ENCODE results near the gene ARHGEF10L.

The ARHGEF10L gene

DNA sequence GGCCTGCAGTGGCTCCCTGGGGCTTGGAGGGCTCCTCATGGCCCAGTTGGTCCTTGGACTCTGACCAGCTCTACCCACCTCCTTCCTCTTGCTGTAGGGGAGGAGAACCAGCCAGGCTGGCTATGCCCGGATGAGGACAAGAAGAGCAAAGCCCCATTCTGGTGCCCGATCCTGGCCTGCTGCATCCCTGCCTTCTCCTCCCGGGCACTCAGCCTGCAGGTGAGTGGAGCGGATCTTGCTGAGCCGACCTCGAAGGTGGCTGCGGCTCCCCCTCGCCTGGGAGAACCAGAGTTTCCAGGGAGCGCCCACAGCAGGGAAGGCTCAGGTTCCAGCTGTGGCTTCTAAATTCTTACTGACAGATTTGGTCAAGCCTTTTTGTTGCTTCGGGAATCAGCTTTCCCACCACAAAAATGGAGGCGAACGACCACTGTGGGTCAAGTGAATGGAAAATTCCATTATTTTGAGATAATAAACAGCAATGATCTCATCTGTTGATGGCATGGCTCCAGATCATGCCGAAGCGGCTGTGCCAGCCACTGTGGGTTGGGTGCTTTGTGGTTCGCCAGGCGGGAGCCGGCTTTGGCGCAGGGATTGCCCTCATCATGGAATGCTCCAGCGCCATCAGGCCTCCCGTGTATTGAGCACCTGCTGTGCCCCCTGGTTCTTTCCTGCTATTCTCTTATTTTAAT lies 109.1 kb downstream of the ARHGEF10L start:
- no peaks in the 10 kb centered on the region for H3K9me3 ChIP-seq (ENCODE audit: control insufficient read depth, insufficient read depth, low read depth, low read length)
- POLR2A ChIA-PET: no interaction called here
- TF ChIP-seq SALL2 (tag by site-specific recombination; IDR thresholded peaks at IDR 0.05; ENCODE audit: borderline replicate concordance): no peak
- no peak for TF ChIP-seq ZNF629 (tag by site-specific recombination; IDR thresholded peaks at IDR 0.05)
- TF ChIP-seq KLF1 (tag by site-specific recombination; IDR thresholded peaks at IDR 0.05): no peak
- no peak for TF ChIP-seq ZNF571 (tag by site-specific recombination; IDR thresholded peaks at IDR 0.05)
- TF ChIP-seq, protein P1, sequence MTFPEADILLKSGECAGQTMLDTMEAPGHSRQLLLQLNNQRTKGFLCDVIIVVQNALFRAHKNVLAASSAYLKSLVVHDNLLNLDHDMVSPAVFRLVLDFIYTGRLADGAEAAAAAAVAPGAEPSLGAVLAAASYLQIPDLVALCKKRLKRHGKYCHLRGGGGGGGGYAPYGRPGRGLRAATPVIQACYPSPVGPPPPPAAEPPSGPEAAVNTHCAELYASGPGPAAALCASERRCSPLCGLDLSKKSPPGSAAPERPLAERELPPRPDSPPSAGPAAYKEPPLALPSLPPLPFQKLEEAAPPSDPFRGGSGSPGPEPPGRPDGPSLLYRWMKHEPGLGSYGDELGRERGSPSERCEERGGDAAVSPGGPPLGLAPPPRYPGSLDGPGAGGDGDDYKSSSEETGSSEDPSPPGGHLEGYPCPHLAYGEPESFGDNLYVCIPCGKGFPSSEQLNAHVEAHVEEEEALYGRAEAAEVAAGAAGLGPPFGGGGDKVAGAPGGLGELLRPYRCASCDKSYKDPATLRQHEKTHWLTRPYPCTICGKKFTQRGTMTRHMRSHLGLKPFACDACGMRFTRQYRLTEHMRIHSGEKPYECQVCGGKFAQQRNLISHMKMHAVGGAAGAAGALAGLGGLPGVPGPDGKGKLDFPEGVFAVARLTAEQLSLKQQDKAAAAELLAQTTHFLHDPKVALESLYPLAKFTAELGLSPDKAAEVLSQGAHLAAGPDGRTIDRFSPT (tag by site-specific recombination; IDR thresholded peaks at IDR 0.05): no peak
- TF ChIP-seq ZNF16 (tag by site-specific recombination; IDR thresholded peaks at IDR 0.05; ENCODE audit: low read depth): no peak
- no peak for TF ChIP-seq ZNF558 (tag by site-specific recombination; IDR thresholded peaks at IDR 0.05)
- TF ChIP-seq ZNF311 (tag by site-specific recombination; IDR thresholded peaks at IDR 0.05; ENCODE audit: borderline replicate concordance): no peak
- TF ChIP-seq GLI4 (tag by site-specific recombination; IDR thresholded peaks at IDR 0.05): no peak
- H3K4me1 ChIP-seq (ENCODE audit: control insufficient read depth, insufficient read depth, low read length): no peaks in the 10 kb centered on the region
- CTCF ChIA-PET: interaction anchor here (0.6 to 1.9 kb wide), 5 partner anchors 13 to 590 kb away, joined by 3 to 7 read pairs (median 3); no protein-coding TSS in a partner anchor
- H3K4me3 ChIP-seq (ENCODE audit: low read depth, low read length): no peak overlapping the region
- H3K27ac ChIP-seq (ENCODE audit: extremely low read depth, low read depth, low read length): no peak overlapping the region
- no peaks in the 10 kb centered on the region for H3K36me3 ChIP-seq (ENCODE audit: control insufficient read depth in 2 of 2, insufficient read depth in 1 of 2, low read length in 2 of 2)

DNA sequence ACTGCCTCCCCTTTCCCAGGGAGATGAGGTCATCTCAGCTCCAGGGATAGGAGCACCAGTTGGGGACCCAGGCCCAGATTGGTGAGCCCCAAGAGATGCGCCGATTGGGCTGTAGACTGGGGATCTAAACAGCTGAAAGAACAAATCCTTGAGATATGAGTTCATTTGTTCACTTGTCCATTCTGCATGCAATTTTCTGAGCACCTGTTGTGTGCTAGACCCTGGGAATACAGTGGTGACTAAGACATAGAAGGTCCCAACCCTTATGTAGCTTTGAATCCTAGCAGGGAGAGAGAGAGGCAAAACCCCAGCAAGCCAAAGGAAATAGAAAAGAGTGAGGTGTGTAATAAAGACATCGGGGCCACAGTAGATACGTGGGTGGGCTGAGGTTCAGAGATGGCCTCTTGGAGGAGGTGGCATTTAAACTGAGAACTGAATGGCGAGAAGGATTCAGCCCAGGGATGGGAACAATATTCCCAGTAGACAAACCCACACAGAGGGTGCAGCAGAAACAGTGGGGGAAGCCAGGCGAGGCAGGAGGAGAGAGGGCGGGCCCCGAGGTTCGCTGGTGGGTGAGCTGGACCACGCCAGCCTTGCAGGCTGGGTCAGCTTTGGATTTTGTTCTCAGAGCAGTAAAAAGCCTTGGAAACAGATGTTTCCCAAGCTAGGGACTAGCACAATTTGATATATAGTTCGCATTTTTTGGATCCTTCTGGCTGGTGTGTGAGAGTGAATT lies 110.0 kb downstream of the ARHGEF10L start:
- H3K4me3 ChIP-seq (ENCODE audit: low read depth, low read length): no peak overlapping the region
- no peaks in the 10 kb centered on the region for H3K4me1 ChIP-seq (ENCODE audit: control insufficient read depth, insufficient read depth, low read length)
- H3K36me3 ChIP-seq (ENCODE audit: control insufficient read depth in 2 of 2, insufficient read depth in 1 of 2, low read length in 2 of 2): no peaks in the 10 kb centered on the region
- H3K27ac ChIP-seq (ENCODE audit: extremely low read depth, low read depth, low read length): no peak overlapping the region
- TF ChIP-seq KLF9 (tag by site-specific recombination; IDR thresholded peaks at IDR 0.05; ENCODE audit: low read depth) (no peak), SCRT2 (tag by site-specific recombination; IDR thresholded peaks at IDR 0.05) (peak; percentile 63), ZFHX2 (tag by site-specific recombination; conservative IDR thresholded peaks at IDR 0.05) (peak; percentile 56), ZBTB20 (tag by site-specific recombination; IDR thresholded peaks at IDR 0.05) (no peak), EGR2 (tag by site-specific recombination; IDR thresholded peaks at IDR 0.05; ENCODE audit: low read depth) (peak; percentile 62)
- ChIA-PET CTCF (interaction anchor here (0.6 to 1.9 kb wide), 6 partner anchors 12 to 260 kb away, joined by 3 to 7 read pairs (median 3); no protein-coding TSS in a partner anchor), POLR2A (no interaction called here)
- no peaks in the 10 kb centered on the region for H3K9me3 ChIP-seq (ENCODE audit: control insufficient read depth, insufficient read depth, low read depth, low read length)

GRCh38 chr1:17653276-17653675 lies 113.8 kb downstream of the ARHGEF10L start:
- Histone ChIP-seq H3K36me3 (ENCODE audit: control insufficient read depth in 2 of 2, insufficient read depth in 1 of 2, low read length in 2 of 2) (peaks cover 0 to 19% of the 10 kb centered on the region in 2 experiments; a peak in 1 of 3 replicates), H3K4me3 (ENCODE audit: low read depth, low read length) (no peak overlapping the region), H3K27ac (ENCODE audit: extremely low read depth, low read depth, low read length) (no peak overlapping the region), H3K9me3 (ENCODE audit: control insufficient read depth, insufficient read depth, low read depth, low read length) (no peaks in the 10 kb centered on the region), H3K4me1 (ENCODE audit: control insufficient read depth, insufficient read depth, low read length) (no peaks in the 10 kb centered on the region)
- POLR2A ChIA-PET: no interaction called here
- CTCF ChIA-PET: interaction anchor here (0.7 to 2.7 kb wide), 11 partner anchors 8 to 857 kb away, joined by 3 to 7 read pairs (median 4); no protein-coding TSS in a partner anchor
- TF ChIP-seq ZNF791 (tag by site-specific recombination; IDR thresholded peaks at IDR 0.05): no peak
- no peak for TF ChIP-seq ZNF544 (tag by site-specific recombination; IDR thresholded peaks at IDR 0.05)
- TF ChIP-seq KLF17 (tag by site-specific recombination; IDR thresholded peaks at IDR 0.05): no peak
- TF ChIP-seq ZNF416 (tag by site-specific recombination; IDR thresholded peaks at IDR 0.05): no peak
- TF ChIP-seq GLI4 (tag by site-specific recombination; IDR thresholded peaks at IDR 0.05): no peak
- TF ChIP-seq ZNF501 (tag by site-specific recombination; IDR thresholded peaks at IDR 0.05): no peak
- TF ChIP-seq ATF2 (tag by site-specific recombination; IDR thresholded peaks at IDR 0.05; ENCODE audit: low read depth): no peak
- no peak for TF ChIP-seq ZNF121 (tag by site-specific recombination; IDR thresholded peaks at IDR 0.05)
- TF ChIP-seq ZNF18 (tag by site-specific recombination; IDR thresholded peaks at IDR 0.05): no peak
